Measurements from ENCODE around the gene MAML3.

The MAML3 gene

GRCh38 chr4:140135529-140136088 is 18.4 kb downstream of the MAML3 start:
- TF ChIP-seq CTCF (IDR thresholded peaks at IDR 0.05; ENCODE audit: low read depth, low read length) (no peak), EZH2phosphoT487 (IDR thresholded peaks at IDR 0.05; ENCODE audit: low read depth) (no peak)
- Histone ChIP-seq H3K4me3 (ENCODE audit: low read length) (no peak overlapping the region), H3K27ac (ENCODE audit: low read length) (no peak overlapping the region), H2AFZ (ENCODE audit: low read depth, low read length) (no peak overlapping the region), H3K9ac (ENCODE audit: low read length) (no peak overlapping the region), H4K20me1 (ENCODE audit: insufficient read depth, low read length) (0 out of 2 replicates have a peak, but pooled peaks cover 4% of the 10 kb centered on the region), H3K36me3 (replicated peaks; ENCODE audit: low read depth, low read length) (no peaks in the 10 kb centered on the region), H3K9me3 (ENCODE audit: insufficient read depth, low read length) (no peaks in the 10 kb centered on the region), H3K4me1 (ENCODE audit: low read length) (peaks cover 3% of the 10 kb centered on the region), H3K27me3 (ENCODE audit: low read depth, low read length) (peaks cover 79% of the 10 kb centered on the region), H3K4me2 (ENCODE audit: low read length) (no peak overlapping the region), H3K79me2 (ENCODE audit: low read length) (no peaks in the 10 kb centered on the region)

GRCh38 chr4:140134746-140135425 is 19.1 kb downstream of the MAML3 start:
- H2AFZ ChIP-seq (ENCODE audit: low read depth, low read length), result no peak overlapping the region
- 0 out of 2 replicates have a peak, but pooled peaks cover 4% of the 10 kb centered on the region for H4K20me1 ChIP-seq (ENCODE audit: insufficient read depth, low read length)
- H3K4me1 ChIP-seq (ENCODE audit: low read length), result peaks cover 7% of the 10 kb centered on the region
- H3K27me3 ChIP-seq (ENCODE audit: low read depth, low read length), result peaks cover 83% of the 10 kb centered on the region
- no peak for TF ChIP-seq EZH2phosphoT487 (IDR thresholded peaks at IDR 0.05; ENCODE audit: low read depth)
- no peak for TF ChIP-seq CTCF (IDR thresholded peaks at IDR 0.05; ENCODE audit: low read depth, low read length)
- no peaks in the 10 kb centered on the region for H3K36me3 ChIP-seq (replicated peaks; ENCODE audit: low read depth, low read length)
- no peak overlapping the region for H3K4me2 ChIP-seq (ENCODE audit: low read length)
- no peaks in the 10 kb centered on the region for H3K9me3 ChIP-seq (ENCODE audit: insufficient read depth, low read length)
- H3K4me3 ChIP-seq (ENCODE audit: low read length), result no peak overlapping the region
- H3K9ac ChIP-seq (ENCODE audit: low read length), result no peak overlapping the region
- H3K27ac ChIP-seq (ENCODE audit: low read length), result no peak overlapping the region
- H3K79me2 ChIP-seq (ENCODE audit: low read length), result no peaks in the 10 kb centered on the region

GRCh38 chr4:140133576-140133975 is 20.4 kb downstream of the MAML3 start:
- no peaks in the 10 kb centered on the region for H3K9me3 ChIP-seq (ENCODE audit: insufficient read depth, low read length)

More at GRCh38 chr4:140133576-140133975, 20.4 kb downstream of the MAML3 start:
- no peaks in the 10 kb centered on the region for H3K79me2 ChIP-seq (ENCODE audit: low read length)
- H3K27ac ChIP-seq (ENCODE audit: low read length), result no peak overlapping the region
- no peak overlapping the region for H2AFZ ChIP-seq (ENCODE audit: low read depth, low read length)
- H3K4me1 ChIP-seq (ENCODE audit: low read length), result peaks cover 7% of the 10 kb centered on the region
- H3K9ac ChIP-seq (ENCODE audit: low read length), result no peak overlapping the region
- no peak overlapping the region for H3K4me2 ChIP-seq (ENCODE audit: low read length)
- no peaks in the 10 kb centered on the region for H3K36me3 ChIP-seq (replicated peaks; ENCODE audit: low read depth, low read length)
- peaks cover 88% of the 10 kb centered on the region for H3K27me3 ChIP-seq (ENCODE audit: low read depth, low read length)
- H3K4me3 ChIP-seq (ENCODE audit: low read length), result no peak overlapping the region
- H4K20me1 ChIP-seq (ENCODE audit: insufficient read depth, low read length), result 0 out of 2 replicates have a peak, but pooled peaks cover 4% of the 10 kb centered on the region
- no peak for TF ChIP-seq EZH2phosphoT487 (IDR thresholded peaks at IDR 0.05; ENCODE audit: low read depth)
- no peak for TF ChIP-seq CTCF (IDR thresholded peaks at IDR 0.05; ENCODE audit: low read depth, low read length)
